ENCODE data around the gene KRT81.
"Not testable (repeated sequence)": the region's sequence is repeated elsewhere in the genome, so short reads cannot be mapped to it uniquely, and the experiment has no call there.

Gene KRT81

GRCh38 chr12:52255926-52256583 is 35.3 kb downstream of the KRT81 start:
- TF ChIP-seq CTCF (IDR thresholded peaks at IDR 0.05; ENCODE audit: insufficient read depth, low read depth, low read length, missing control alignments), result no peak
- DNase-seq (ENCODE audit: low read depth), result no peak
- no peak overlapping the region for H3K4me3 ChIP-seq (ENCODE audit: low read length)

GRCh38 chr12:52254965-52255751 is 36.2 kb downstream of the KRT81 start:
- no peak for DNase-seq (ENCODE audit: low read depth)
- H3K4me3 ChIP-seq (ENCODE audit: low read length), result no peak overlapping the region
- TF ChIP-seq CTCF (IDR thresholded peaks at IDR 0.05; ENCODE audit: insufficient read depth, low read depth, low read length, missing control alignments), result no peak

- DNase-seq (ENCODE audit: low read depth), result no peak
- TF ChIP-seq CTCF (IDR thresholded peaks at IDR 0.05; ENCODE audit: insufficient read depth, low read depth, low read length, missing control alignments), result no peak
- no peak overlapping the region for H3K4me3 ChIP-seq (ENCODE audit: low read length)
Measured at GRCh38 chr12:52254180-52254964, 37.0 kb downstream of the KRT81 start.

GRCh38 chr12:52253391-52254179 is 37.7 kb downstream of the KRT81 start:
- no peak overlapping the region for H3K4me3 ChIP-seq (ENCODE audit: low read length)
- no peak for DNase-seq (ENCODE audit: low read depth)
- TF ChIP-seq CTCF (IDR thresholded peaks at IDR 0.05; ENCODE audit: insufficient read depth, low read depth, low read length, missing control alignments), result no peak

- no peak for TF ChIP-seq CTCF (IDR thresholded peaks at IDR 0.05; ENCODE audit: insufficient read depth, low read depth, low read length, missing control alignments)
- H3K4me3 ChIP-seq (ENCODE audit: low read length), result no peak overlapping the region
- no peak for DNase-seq (ENCODE audit: low read depth)
Measured at GRCh38 chr12:52252728-52253343, 38.5 kb downstream of the KRT81 start.

GRCh38 chr12:52252175-52252615 is 39.1 kb downstream of the KRT81 start:
- DNase-seq (ENCODE audit: low read depth); H3K4me3 ChIP-seq (ENCODE audit: low read length): not testable (repeated sequence)

All from epithelial cell of esophagus (primary cell).